AG04449 (cell line): ENCODE measurements around the gene KRTAP20-4.

Experiments used
- CTCF ChIA-PET: fragments of 350-600 bp; formaldehyde crosslinking; extraction: SDS; loops from one replicate; lab custom pipeline; 2021; ENCODE audit warnings: antibody characterized with exemption; lab: Yijun Ruan, JAX
- POLR2A ChIA-PET: fragments of 400-600, 350-600 bp; formaldehyde crosslinking; extraction: SDS; loops from one replicate; lab custom pipeline; 2020; ENCODE audit warnings: antibody characterized with exemption, inconsistent platforms; lab: Yijun Ruan, JAX
- DNase-seq: peaks from one replicate; pipeline ENCODE4 v3.0.0-alpha.2; 2010; ENCODE audit warnings: low read depth, low spot score
- H3K4me3 ChIP-seq: 2 replicates; pipeline ENCODE4 v1.5.1; 2011; ENCODE audit warnings: low read depth, mild to moderate bottlenecking, control low read depth, low read length
- TF ChIP-seq, protein P1 (sequence below): IDR thresholded peaks from one replicate; pipeline ENCODE4 v1.5.1; 2011; ENCODE audit warnings: mild to moderate bottlenecking, moderate library complexity, low read length, control low read depth, inconsistent platforms; ENCODE audit not compliant: insufficient read depth; ENCODE audit errors: missing control alignments

KRTAP20-4 gene

DNA sequence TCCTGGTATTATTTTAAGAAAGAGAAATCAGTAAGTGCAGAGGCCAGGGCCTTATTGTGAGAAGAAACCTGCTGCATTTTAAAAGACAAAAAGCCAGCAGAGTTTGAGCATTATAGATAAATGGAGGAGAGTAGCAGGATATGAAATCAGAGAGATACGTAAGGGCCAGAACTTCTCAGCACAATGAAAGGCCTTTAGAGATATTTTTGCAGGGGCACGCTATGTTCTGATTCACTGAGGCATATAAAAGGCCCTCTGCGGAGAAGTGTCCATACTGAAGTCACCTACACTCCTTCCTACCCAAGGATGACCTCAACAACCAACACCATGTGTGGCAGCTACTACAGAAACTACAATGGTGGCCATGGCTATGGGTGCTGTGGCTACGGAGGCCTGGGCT is 28.3 kb upstream of the KRTAP20-4 start, which contains the start of gene KRTAP6-3:
TSS of gene KRTAP6-3 (plus strand) at position 301 of the 400 bp plus-strand sequence. CDS start at position 307, 6 bp downstream.
- ChIA-PET CTCF (no interaction called here), POLR2A (no interaction called here)
- H3K4me3 ChIP-seq = no peak within 1 kb of the TSS
- no peak for DNase-seq
- TF ChIP-seq, protein P1, sequence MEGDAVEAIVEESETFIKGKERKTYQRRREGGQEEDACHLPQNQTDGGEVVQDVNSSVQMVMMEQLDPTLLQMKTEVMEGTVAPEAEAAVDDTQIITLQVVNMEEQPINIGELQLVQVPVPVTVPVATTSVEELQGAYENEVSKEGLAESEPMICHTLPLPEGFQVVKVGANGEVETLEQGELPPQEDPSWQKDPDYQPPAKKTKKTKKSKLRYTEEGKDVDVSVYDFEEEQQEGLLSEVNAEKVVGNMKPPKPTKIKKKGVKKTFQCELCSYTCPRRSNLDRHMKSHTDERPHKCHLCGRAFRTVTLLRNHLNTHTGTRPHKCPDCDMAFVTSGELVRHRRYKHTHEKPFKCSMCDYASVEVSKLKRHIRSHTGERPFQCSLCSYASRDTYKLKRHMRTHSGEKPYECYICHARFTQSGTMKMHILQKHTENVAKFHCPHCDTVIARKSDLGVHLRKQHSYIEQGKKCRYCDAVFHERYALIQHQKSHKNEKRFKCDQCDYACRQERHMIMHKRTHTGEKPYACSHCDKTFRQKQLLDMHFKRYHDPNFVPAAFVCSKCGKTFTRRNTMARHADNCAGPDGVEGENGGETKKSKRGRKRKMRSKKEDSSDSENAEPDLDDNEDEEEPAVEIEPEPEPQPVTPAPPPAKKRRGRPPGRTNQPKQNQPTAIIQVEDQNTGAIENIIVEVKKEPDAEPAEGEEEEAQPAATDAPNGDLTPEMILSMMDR = no peak

DNA sequence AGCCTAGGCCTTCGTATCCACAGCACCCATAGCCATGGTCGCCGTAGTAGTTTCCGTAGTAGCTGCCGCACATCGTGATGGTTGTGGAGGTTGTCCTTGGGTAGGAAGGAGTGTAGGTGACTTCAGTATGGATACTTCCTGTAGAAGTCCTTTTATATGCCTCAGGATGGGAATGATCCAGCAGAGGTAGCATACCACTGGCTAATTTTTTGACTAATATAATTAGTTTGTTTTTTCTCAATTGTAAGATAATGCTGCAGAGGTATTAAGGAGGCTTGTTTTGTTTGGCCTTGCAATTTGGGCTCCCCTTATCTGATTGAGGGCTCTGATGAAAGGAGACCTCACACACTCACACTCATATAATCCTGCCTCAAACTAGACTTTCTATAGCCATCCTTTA is 21.6 kb upstream of the KRTAP20-4 start, which contains the start of gene KRTAP6-2:
TSS of gene KRTAP6-2 (minus strand) at position 101 of the 400 bp plus-strand sequence. CDS start at position 73, 28 bp downstream.
- TF ChIP-seq, protein P1 = no peak
- ChIA-PET CTCF (no interaction called here), POLR2A (no interaction called here)

DNA sequence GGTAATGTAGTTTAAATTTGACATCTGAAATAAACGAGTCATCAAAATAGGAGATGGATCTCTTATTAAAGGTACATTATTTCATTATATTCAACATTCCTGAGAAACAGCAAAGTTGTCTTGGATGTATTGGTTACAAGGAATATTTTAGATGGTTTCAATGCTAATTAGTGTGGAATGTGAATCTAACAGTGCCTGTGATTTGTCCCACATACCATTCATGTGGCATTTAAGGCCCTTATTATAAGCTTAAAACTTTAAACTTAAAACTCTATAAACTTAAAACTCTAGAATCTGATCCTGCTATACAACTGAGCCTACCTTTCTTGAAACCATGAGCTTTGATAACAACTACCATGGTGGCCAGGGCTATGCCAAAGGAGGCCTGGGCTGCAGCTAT is 19.6 kb upstream of the KRTAP20-4 start, which contains the start of gene KRTAP22-1:
TSS of gene KRTAP22-1 (plus strand) at position 301 of the 400 bp plus-strand sequence.
- no peak for DNase-seq
- ChIA-PET CTCF (no interaction called here), POLR2A (no interaction called here)
- H3K4me3 ChIP-seq = no peak within 1 kb of the TSS
- TF ChIP-seq, protein P1 = no peak

More for the DNA sequence above, 21.6 kb upstream of the KRTAP20-4 start, which contains the start of gene KRTAP6-2:
- no peak for DNase-seq
- H3K4me3 ChIP-seq = no peak within 1 kb of the TSS

DNA sequence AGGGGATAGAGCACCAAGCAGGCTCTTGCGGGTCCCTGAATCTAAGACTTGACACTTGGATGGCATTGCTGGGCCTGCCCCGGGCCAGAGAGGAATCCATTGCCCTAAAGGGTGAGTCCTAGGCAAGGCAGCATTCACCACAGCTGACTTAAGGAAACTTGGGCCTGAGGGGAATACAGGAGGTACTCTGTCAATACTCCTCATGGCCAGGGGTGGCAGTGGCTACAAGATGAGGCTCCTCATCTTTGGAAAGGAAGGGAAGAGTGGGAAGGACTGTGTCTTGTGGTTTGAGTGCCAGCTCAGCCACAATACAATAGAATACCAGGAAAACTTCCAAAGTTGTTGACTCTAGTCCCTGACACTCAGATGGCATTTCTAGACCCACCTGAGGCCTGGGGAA is 14.5 kb upstream of the KRTAP20-4 start:
- no peak for DNase-seq
- CTCF ChIA-PET = no interaction called here
- TF ChIP-seq, protein P1 = no peak
- POLR2A ChIA-PET = no interaction called here
- no peak overlapping the region for H3K4me3 ChIP-seq

DNA sequence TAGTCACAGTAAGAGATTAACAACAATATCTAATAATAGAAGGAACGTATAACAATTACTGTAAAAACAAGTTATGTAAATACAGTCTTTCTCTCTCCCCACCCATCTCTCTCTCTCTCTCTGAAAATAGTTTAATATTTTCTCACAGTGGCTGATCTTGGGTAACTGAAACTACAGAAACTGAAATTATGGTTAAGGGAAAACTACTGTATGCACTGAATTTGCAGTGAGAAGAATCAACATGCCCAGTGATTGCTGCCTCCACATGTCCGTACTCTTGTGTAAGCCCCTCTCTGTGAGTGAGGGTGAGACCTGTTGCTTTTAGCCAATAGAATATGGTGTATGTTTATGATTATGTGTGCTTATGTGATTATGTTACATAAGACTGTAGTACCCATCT is 8.3 kb upstream of the KRTAP20-4 start:
- ChIA-PET POLR2A (no interaction called here), CTCF (no interaction called here)
- H3K4me3 ChIP-seq = no peak overlapping the region
- DNase-seq = no peak
- TF ChIP-seq, protein P1 = no peak

DNA sequence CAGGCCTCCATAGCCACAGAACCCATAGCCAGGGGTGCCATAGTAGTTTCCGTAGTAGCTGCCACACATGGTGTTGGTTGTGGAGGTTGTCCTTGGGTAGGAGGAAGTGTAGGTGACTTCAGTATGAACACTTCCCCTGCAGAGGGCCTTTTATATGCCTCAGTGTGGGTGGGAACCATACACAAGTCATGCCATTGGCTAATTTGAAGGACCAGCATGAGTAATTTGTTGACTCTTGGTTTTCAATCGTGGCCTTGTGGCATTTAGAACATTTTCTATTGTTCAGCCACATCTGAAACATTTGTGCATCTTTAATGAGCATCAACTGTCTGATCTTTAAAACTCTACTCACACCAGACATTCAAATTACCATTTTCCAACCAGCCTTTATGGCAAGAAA is 6.6 kb upstream of the KRTAP20-4 start, which contains the start of gene KRTAP6-1:
TSS of gene KRTAP6-1 (minus strand) at position 95 of the 400 bp plus-strand sequence. CDS start at position 69, 26 bp downstream.
- ChIA-PET CTCF (no interaction called here), POLR2A (no interaction called here)
- TF ChIP-seq, protein P1 = no peak
- no peak within 1 kb of the TSS for H3K4me3 ChIP-seq
- DNase-seq = no peak
